WTC11 (cell line): ENCODE data around the gene OGFOD2. TPM values are rescaled to one million over a fixed set of nuclear protein-coding genes. Genes with fewer than 3 reads are reported as not detected.

Experiments
- ATAC-seq: fragments of 200-7000 bp; cut with Tn5 transposase; 2 replicates; pipeline ENCODE4 v1.10.0; 2021; ENCODE audit warnings: mild to moderate bottlenecking, moderate library complexity
- CTCF ChIA-PET: fragments of 300-600 bp; sonication (Branson Sonifier 250); formaldehyde crosslinking; loops from one replicate; lab custom pipeline; 2021; ENCODE audit warnings: antibody characterized with exemption; lab: Charles Lee
- POLR2A ChIA-PET: fragments of 350-600 bp; sonication (Branson Sonifier 250); formaldehyde crosslinking; loops from one replicate; lab custom pipeline; 2021; ENCODE audit warnings: antibody characterized with exemption; lab: Charles Lee
- DNase-seq: peaks from one replicate; pipeline ENCODE4 v3.0.0; 2021; ENCODE audit warnings: low spot score
- H3K27ac Mint-ChIP-seq: 2 replicates; pipeline ENCODE4 v1.8.0; 2021; ENCODE audit warnings: mixed read lengths
- H3K27me3 Mint-ChIP-seq: 2 replicates; pipeline ENCODE4 v1.8.0; 2021; ENCODE audit warnings: low read depth, mild to moderate bottlenecking, moderate library complexity, mixed read lengths
- H3K36me3 Mint-ChIP-seq: 2 replicates; pipeline ENCODE4 v1.8.0; 2021; ENCODE audit warnings: mixed read lengths
- H3K4me1 Mint-ChIP-seq: 2 replicates; pipeline ENCODE4 v1.8.0; 2022; ENCODE audit warnings: mixed read lengths
- H3K4me3 Mint-ChIP-seq: 2 replicates; pipeline ENCODE4 v1.8.0; 2021; ENCODE audit warnings: mild to moderate bottlenecking, moderate library complexity, mixed read lengths
- H3K9me3 Mint-ChIP-seq: 2 replicates; pipeline ENCODE4 v1.8.0; 2021; ENCODE audit warnings: mixed read lengths
- CBFB ChIP-seq: sonication (generic); formaldehyde crosslinking; IDR thresholded peaks from 2 replicates; pipeline ENCODE4 v1.8.1; 2022; ENCODE audit warnings: mild to moderate bottlenecking, low read depth, missing genetic modification reagents
- CREM ChIP-seq: sonication (generic); formaldehyde crosslinking; IDR thresholded peaks from 2 replicates; pipeline ENCODE4 v1.8.1; 2022; ENCODE audit warnings: mild to moderate bottlenecking, missing genetic modification reagents, moderate library complexity
- E2F4 ChIP-seq: sonication (generic); formaldehyde crosslinking; IDR thresholded peaks from 2 replicates; pipeline ENCODE4 v1.8.1; 2022; ENCODE audit warnings: low read depth, mild to moderate bottlenecking, moderate library complexity, missing genetic modification reagents, borderline replicate concordance
- ELF4 ChIP-seq: sonication (generic); formaldehyde crosslinking; IDR thresholded peaks from 2 replicates; pipeline ENCODE4 v1.8.1; 2022; ENCODE audit warnings: low read depth, mild to moderate bottlenecking, moderate library complexity, missing genetic modification reagents
- ERG ChIP-seq: fragments of 250-450 bp; sonication (Bioruptor Pico); IDR thresholded peaks from 2 replicates; pipeline ENCODE4 v1.8.0; 2021; ENCODE audit warnings: mild to moderate bottlenecking
- ESRRA ChIP-seq: sonication (generic); formaldehyde crosslinking; IDR thresholded peaks from 2 replicates; pipeline ENCODE4 v1.8.1; 2022; ENCODE audit warnings: mild to moderate bottlenecking, missing genetic modification reagents, borderline replicate concordance
- FOXJ3 ChIP-seq: sonication (generic); formaldehyde crosslinking; IDR thresholded peaks from 2 replicates; pipeline ENCODE4 v1.9.0; 2021; ENCODE audit warnings: missing genetic modification reagents, mild to moderate bottlenecking, borderline replicate concordance
- JUN ChIP-seq: sonication (generic); formaldehyde crosslinking; IDR thresholded peaks from 2 replicates; pipeline ENCODE4 v1.8.0; 2023; ENCODE audit warnings: mild to moderate bottlenecking, missing genetic modification reagents
- NFE2L1 ChIP-seq: sonication (generic); formaldehyde crosslinking; IDR thresholded peaks from 2 replicates; pipeline ENCODE4 v1.8.1; 2023; ENCODE audit warnings: missing genetic modification reagents
- NR1H2 ChIP-seq: sonication (generic); formaldehyde crosslinking; IDR thresholded peaks from 2 replicates; pipeline ENCODE4 v1.9.0; 2021; ENCODE audit warnings: mild to moderate bottlenecking, moderate library complexity, missing genetic modification reagents
- NR2C2 ChIP-seq: sonication (generic); formaldehyde crosslinking; IDR thresholded peaks from 2 replicates; pipeline ENCODE4 v1.8.0; 2022; ENCODE audit warnings: mild to moderate bottlenecking, missing genetic modification reagents
- NR3C1 ChIP-seq: sonication (generic); formaldehyde crosslinking; conservative IDR thresholded peaks from 2 replicates; pipeline ENCODE4 v1.8.1; 2023; ENCODE audit warnings: low read depth, mild to moderate bottlenecking, missing genetic modification reagents
- SP1 ChIP-seq: sonication (generic); formaldehyde crosslinking; conservative IDR thresholded peaks from 2 replicates; pipeline ENCODE4 v1.8.1; 2022; ENCODE audit warnings: missing genetic modification reagents
- STAT6 ChIP-seq: sonication (generic); formaldehyde crosslinking; conservative IDR thresholded peaks from 2 replicates; pipeline ENCODE4 v1.8.1; 2023; ENCODE audit warnings: mild to moderate bottlenecking, low read depth, missing genetic modification reagents, moderate library complexity
- ZNF263 ChIP-seq: sonication (generic); formaldehyde crosslinking; IDR thresholded peaks from 2 replicates; pipeline ENCODE4 v1.8.1; 2022; ENCODE audit warnings: low read depth, mild to moderate bottlenecking, moderate library complexity, missing genetic modification reagents
- ZNF281 ChIP-seq: sonication (generic); formaldehyde crosslinking; IDR thresholded peaks from 2 replicates; pipeline ENCODE4 v1.8.0; 2023; ENCODE audit warnings: mild to moderate bottlenecking, missing genetic modification reagents
- ZNF512 ChIP-seq: sonication (generic); formaldehyde crosslinking; IDR thresholded peaks from 2 replicates; pipeline ENCODE4 v1.8.1; 2022; ENCODE audit warnings: missing genetic modification reagents, borderline replicate concordance
- total RNA-seq: library from RNA; stranded (reverse); gene quantifications from 3 replicates; pipeline ENCODE4 v1.2.3, GENCODE V29; 2021

The OGFOD2 gene
- total RNA-seq, 1 experiment from 2014 or later, result 28.1 TPM

- Mint-ChIP-seq H3K4me1 (peaks cover 15% of the 10 kb centered on the region), H3K9me3 (no peaks in the 10 kb centered on the region), H3K4me3 (no peak overlapping the region), H3K27ac (no peak overlapping the region), H3K27me3 (no peaks in the 10 kb centered on the region), H3K36me3 (peaks cover 4% of the 10 kb centered on the region; the same call in 1 of the 2 replicates)
- ATAC-seq, result no peak
- POLR2A ChIA-PET, result interaction anchor here (0.5 kb wide), 1 partner anchor 126 kb away, joined by 4 read pairs; no protein-coding TSS in a partner anchor
- DNase-seq, result no peak
- CTCF ChIA-PET, result no interaction called here
- no peak for TF ChIP-seq ELF4 (CRISPR knock-in tag)
- no peak for TF ChIP-seq CBFB (CRISPR knock-in tag)
- no peak for TF ChIP-seq ERG
- TF ChIP-seq STAT6, result no peak
- no peak for TF ChIP-seq SP1 (CRISPR knock-in tag)
- TF ChIP-seq NR3C1 (CRISPR knock-in tag), result no peak
- TF ChIP-seq E2F4 (CRISPR knock-in tag), result no peak
- TF ChIP-seq FOXJ3 (CRISPR knock-in tag), result no peak
- no peak for TF ChIP-seq NR2C2 (CRISPR knock-in tag)
- TF ChIP-seq, all 79 proteins: peak for 0
Observed at GRCh38 chr12:122986258-122986871, 11.3 kb downstream of the OGFOD2 start.

- Mint-ChIP-seq H3K27me3 (no peaks in the 10 kb centered on the region), H3K9me3 (no peaks in the 10 kb centered on the region), H3K27ac (no peak overlapping the region), H3K4me3 (no peak overlapping the region), H3K36me3 (no peaks in the 10 kb centered on the region; the same call in 1 of the 2 replicates), H3K4me1 (peaks cover 9% of the 10 kb centered on the region; the same call in 1 of the 2 replicates)
- POLR2A ChIA-PET, result no interaction called here
- CTCF ChIA-PET, result no interaction called here
- no peak for DNase-seq
- no peak for ATAC-seq
- TF ChIP-seq NR1H2 (CRISPR knock-in tag) (no peak), NFE2L1 (no peak), ZNF512 (CRISPR knock-in tag) (no peak), CREM (CRISPR knock-in tag) (no peak), JUN (CRISPR knock-in tag) (no peak), ZNF281 (CRISPR knock-in tag) (no peak), ZNF263 (no peak), ERG (no peak), ESRRA (no peak), STAT6 (no peak)
Observed at GRCh38 chr12:122987086-122987951, 12.3 kb downstream of the OGFOD2 start.
